Sciatic nerve (tissue), 2 donors: ENCODE data around the gene PAK5. TPM values are rescaled to one million over a fixed set of nuclear protein-coding genes. Genes with fewer than 3 reads are reported as not detected.

Experiments used
- ATAC-seq: fragments of 200-7000 bp; cut with Tn5 transposase; one replicate; pipeline ENCODE4 v1.9.1; 2020; ENCODE audit warnings: mild to moderate bottlenecking, moderate library complexity
- DNase-seq: peaks from one replicate; pipeline ENCODE4 v3.0.0-alpha.2; 2020; ENCODE audit warnings: low spot score
- intact Hi-C: fragments of 100-400 bp; cut with DNase I; formaldehyde crosslinking; loops from one replicate; pipeline ENCODE4 v1.14.2; 2022
- total RNA-seq: library from RNA; stranded (reverse); fragmentation: NEBNext Ultra II Directional; extraction: Animal tissue kit (Norgen Biotek cat#: 25700); gene quantifications from one replicate; pipeline ENCODE4 v1.2.1, GENCODE V29; 2021
- donor health status: DM: no; HTN: no; CAD: no.
- donor health status: DM: no; HTN: no; CAD: no.

Gene PAK5
- total RNA-seq, 1 donor from 2014 or later = 0.18 TPM

DNA sequence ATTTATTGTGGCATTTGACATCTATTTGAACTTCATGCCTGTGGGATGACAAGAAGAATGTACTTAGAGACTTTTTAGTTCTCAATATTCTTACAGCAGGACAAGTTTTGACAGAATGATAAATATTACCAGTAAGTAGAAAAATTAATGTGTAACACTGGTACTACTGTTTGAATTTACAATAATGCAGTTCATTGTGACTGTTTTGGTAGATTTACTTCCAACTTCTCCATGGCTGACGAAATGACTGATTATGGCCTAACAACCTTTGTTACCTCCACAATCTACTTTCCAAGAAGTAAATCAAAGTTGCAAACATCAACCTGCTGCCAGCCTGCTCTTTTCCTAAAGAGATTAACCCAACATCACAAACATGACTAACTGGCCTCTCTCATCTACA is 38.5 kb downstream of the PAK5 start:
- DNase-seq (no peak), ATAC-seq (no peak)
- intact Hi-C loops = no loop called here

DNA sequence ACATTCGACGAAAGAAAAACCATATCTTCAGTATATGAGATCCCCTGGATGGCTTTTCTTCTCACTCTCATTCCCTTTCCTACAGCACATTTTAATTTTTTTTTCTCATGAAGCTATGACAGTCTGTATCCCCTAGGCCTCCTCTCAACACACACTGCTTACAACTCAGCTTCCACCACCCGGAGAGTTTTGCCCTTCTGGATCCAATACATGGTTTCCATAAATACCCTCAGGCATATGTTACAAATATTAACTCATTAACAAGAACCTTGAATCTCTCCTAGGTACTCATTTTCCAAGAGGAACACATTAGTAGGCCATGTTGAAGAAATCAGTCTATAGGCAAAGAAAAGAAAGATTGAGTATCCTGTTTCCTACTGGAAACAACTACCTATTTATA is 44.0 kb downstream of the PAK5 start:
- ATAC-seq = no peak
- intact Hi-C loops = loop anchor here (5.0 kb wide), 1 partner anchor 68 kb away; no protein-coding TSS in a partner anchor
- no peak for DNase-seq

- no peak for ATAC-seq
- intact Hi-C loops = loop anchor here (5.0 kb wide), 1 partner anchor 65 kb away; no protein-coding TSS in a partner anchor
- no peak for DNase-seq
Measured at GRCh38 chr20:9792674-9793073, 46.2 kb downstream of the PAK5 start.

DNA sequence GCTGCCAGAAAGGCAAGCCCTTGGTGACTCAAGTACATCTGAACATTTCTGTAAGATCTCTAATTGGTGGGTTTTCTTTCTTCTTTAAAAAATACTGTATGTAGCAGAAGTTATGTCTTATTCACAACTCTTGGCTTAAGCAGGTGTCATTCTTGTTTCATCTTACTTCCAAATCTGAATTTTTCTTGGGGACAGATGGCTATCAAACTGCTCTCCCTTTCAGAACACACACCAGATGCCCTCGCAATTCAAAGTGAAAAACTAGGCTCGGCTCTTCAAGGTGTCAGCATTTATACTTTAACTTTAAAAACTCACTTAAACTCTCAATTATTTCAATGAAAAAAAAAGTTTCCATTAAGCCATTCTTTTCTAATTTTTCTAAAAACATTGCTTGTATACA is 49.7 kb downstream of the PAK5 start:
- ATAC-seq (no peak), DNase-seq (no peak)
- intact Hi-C loops = no loop called here

- ATAC-seq = no peak
- no peak for DNase-seq
- intact Hi-C loops = no loop called here
Measured at GRCh38 chr20:9775176-9775575, 63.7 kb downstream of the PAK5 start.

- DNase-seq = no peak
- ATAC-seq = no peak
- intact Hi-C loops = no loop called here
Measured at GRCh38 chr20:9769954-9770353, 68.9 kb downstream of the PAK5 start.

DNA sequence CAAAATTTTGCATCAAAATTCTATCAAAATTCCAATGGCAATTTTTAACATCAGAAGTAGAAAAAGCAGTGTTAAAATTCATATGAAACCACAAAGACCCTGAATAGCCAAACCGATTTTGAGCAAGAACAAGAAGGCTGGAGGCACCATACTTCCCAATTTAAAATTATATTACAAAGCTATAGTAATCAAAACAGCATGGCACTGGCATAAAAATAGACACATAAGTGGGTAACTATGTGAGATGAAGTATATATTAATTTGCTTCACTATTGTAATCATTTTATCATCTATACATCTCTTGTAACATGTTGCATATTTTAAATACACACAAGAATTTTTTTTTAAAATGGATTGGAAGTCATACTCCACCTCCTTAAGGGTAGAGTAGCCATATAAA is 77.4 kb downstream of the PAK5 start:
- intact Hi-C loops = no loop called here
- ATAC-seq (no peak), DNase-seq (no peak)

DNA sequence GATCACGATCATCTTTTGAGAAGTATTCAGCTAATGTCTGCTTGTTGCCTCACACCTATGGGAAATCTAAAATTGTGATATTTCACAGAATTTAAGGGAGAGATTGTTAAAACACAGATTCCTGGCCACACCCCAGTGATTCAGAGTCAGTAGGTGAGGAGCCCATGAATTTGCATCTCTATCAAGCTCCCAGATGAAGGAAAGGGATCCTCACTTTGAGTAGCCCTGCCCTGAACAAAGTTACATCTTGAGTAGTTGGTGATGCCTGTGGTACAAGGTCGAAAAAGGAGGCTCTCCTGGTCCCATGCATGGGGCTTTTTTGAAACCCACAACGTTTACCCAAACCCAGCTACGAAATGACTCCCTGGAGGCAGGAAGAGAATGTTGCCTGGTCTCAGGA is 79.5 kb downstream of the PAK5 start:
- DNase-seq = no peak
- ATAC-seq = no peak

GRCh38 chr20:9758752-9759151 is 80.1 kb downstream of the PAK5 start:
- DNase-seq = no peak
- intact Hi-C loops = no loop called here
- no peak for ATAC-seq

More for the DNA sequence above, 79.5 kb downstream of the PAK5 start:
- intact Hi-C loops = no loop called here

GRCh38 chr20:9756660-9757059 is 82.2 kb downstream of the PAK5 start:
- no peak for DNase-seq
- intact Hi-C loops = no loop called here
- no peak for ATAC-seq

GRCh38 chr20:9755301-9755700 is 83.6 kb downstream of the PAK5 start:
- no peak for DNase-seq
- intact Hi-C loops = no loop called here
- ATAC-seq = no peak

DNA sequence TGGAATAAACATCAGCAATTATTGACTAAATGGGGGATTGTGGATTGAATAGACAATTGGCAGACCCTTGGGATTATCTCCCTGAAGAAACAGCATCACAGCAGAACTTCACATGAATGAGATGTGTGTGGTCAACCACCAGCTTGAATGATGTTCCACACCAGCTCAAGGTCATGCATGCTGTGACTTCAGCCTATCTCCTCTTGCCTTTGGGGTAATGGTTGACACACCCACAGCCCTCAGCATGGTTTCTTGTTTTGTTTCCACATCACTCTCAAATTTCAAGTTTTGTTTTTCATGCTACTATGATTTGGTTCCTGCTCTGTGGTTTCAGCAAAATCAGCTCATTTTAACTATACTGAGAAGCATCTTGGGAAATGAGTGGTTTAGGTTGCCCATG is 94.3 kb downstream of the PAK5 start:
- ATAC-seq (no peak), DNase-seq (no peak)
- intact Hi-C loops = no loop called here

DNA sequence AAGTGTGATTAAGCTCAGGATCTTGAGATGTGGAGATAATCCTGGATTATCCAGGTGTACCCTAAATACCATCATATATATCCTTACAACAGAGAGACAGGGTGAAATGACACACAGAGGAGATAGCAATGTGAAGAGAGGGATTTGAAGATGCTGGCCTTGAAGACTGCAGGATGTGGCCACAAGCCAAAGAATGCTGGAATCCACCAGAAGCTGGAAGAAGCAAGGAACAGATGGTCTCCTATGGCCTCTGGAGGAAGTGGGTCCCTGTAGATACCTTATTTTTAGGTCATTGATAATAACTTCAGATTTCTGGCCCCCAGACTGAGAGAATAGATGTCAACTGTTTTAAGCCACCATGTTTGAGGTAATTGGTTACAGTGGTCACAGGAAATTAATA is 95.0 kb downstream of the PAK5 start:
- intact Hi-C loops = no loop called here
- ATAC-seq (no peak), DNase-seq (no peak)

- DNase-seq (no peak), ATAC-seq (no peak)
- intact Hi-C loops = no loop called here
Measured at GRCh38 chr20:9742821-9743220, 96.1 kb downstream of the PAK5 start.

GRCh38 chr20:9741996-9742395 is 96.9 kb downstream of the PAK5 start:
- DNase-seq (no peak), ATAC-seq (no peak)
- intact Hi-C loops = no loop called here

DNA sequence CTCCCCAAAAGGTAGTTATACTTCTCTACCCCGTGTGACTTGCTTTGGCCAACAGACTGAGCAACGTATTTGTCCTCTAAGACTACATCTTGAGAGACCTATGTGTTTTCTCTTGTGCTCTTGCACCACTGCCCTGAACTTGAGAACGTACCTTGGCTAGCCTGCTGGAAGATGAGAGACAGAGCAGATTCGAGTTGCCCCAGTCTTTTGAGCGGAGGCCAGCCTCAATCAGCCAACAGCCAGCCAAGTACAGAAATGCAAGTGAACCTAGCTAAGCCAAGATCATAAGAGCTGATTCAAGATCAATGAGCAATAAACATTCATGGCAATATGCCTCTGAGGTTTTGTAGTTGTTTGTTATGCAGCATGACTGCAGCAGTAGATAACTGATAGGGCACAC is 98.4 kb downstream of the PAK5 start:
- no peak for ATAC-seq
- intact Hi-C loops = no loop called here
- no peak for DNase-seq

DNA sequence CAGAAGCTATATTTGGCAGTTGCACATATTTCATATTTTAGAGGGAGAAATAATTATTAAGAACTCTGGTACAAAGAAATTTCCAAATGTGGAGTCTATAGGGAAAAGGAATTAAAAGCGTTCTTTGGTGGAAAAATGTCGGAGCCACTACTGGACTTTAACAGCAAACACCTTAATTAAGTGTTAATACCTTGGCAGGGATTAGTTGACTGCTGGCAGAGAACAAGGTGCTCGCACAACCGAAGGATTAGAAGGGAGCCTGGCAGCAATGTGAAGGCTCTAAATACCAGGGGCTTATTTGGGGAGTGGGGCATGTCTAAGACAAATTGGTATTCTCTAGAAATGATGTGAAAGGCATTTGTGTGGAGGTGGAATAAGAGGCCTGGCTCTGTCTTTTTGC is 98.9 kb downstream of the PAK5 start:
- DNase-seq (no peak), ATAC-seq (no peak)
- intact Hi-C loops = no loop called here

GRCh38 chr20:9736373-9736772 is 102.5 kb downstream of the PAK5 start:
- intact Hi-C loops = no loop called here
- no peak for DNase-seq
- no peak for ATAC-seq

GRCh38 chr20:9723501-9724202 is 115.2 kb downstream of the PAK5 start:
- intact Hi-C loops = loop anchor here (5.0 kb wide), 1 partner anchor 1416 kb away; no protein-coding TSS in a partner anchor
- no peak for ATAC-seq
- DNase-seq = no peak

DNA sequence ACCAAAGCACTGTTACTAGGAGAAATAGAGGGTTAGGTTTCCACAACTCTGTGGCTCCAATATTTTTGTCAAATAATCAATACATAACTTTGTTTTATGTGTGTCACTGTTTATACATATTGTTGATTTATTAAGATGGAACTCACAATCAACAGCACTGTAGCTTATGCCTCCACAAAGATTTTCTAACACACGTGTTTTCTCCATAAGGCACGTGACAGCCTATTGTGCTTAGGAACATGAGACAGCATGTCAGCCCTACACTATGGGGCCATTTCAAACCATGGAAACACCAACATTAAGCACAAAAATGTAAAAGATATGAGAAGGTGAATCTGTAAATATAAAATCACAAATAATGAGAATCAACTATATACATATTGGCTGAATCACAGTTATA is 127.0 kb downstream of the PAK5 start:
- DNase-seq (no peak), ATAC-seq (no peak)
- intact Hi-C loops = no loop called here

DNA sequence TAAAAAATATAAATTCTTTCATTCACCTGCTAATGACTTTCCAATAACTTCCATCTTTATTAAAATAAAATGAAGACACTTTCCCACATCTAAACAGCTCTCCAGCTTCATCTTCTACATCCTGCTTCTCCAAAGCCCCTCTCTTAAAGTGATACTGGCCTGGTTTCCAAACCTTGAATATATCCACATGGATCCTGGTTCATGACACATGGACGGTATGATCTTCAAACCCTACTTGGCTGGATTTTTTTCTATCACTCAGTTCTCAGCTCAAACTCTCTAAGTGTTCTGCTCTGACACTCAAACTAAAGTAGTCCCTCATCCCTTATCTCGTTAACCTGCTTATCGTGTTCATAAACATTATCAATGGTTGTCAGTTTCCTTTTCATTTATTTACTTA is 128.2 kb downstream of the PAK5 start:
- DNase-seq (no peak), ATAC-seq (no peak)
- intact Hi-C loops = no loop called here
